T-cell (primary cell): ENCODE data around the gene ADGRD1. TPM values are rescaled to one million over a fixed set of nuclear protein-coding genes. Genes with fewer than 3 reads are reported as not detected.

Experiments used
- ATAC-seq, 4 experiments: fragments of 200-7000 bp in 3 of 4; fragments of 150-1000 bp in 1 of 4; cut with Tn5 transposase; replicated peaks in 1 of 4; 1 replicate in 3 of 4; 2 replicates in 1 of 4; pipeline ENCODE4 v1.10.0; 2021; ENCODE audit warnings: moderate library complexity in 3 of 4, mild to moderate bottlenecking in 2 of 4, moderate number of reproducible peaks in 1 of 4
- CTCF ChIA-PET, 2 donors: fragments of 300-600 bp; sonication (Branson Sonifier 250); formaldehyde crosslinking; loops; one replicate each; lab custom pipeline; 2022; ENCODE audit warnings: antibody characterized with exemption in 2 of 2; lab: Charles Lee
- POLR2A ChIA-PET, 2 donors: fragments of 300-600 bp; sonication (Branson Sonifier 250); formaldehyde crosslinking; loops; one replicate each; lab custom pipeline; 2022; ENCODE audit warnings: antibody characterized with exemption in 2 of 2; lab: Charles Lee
- DNase-seq, 35 experiments: peaks; one replicate each; pipeline versions ENCODE4 v3.0.0 to v3.0.0-alpha.2; 2013 to 2023
- H3K27ac ChIP-seq: one replicate; pipeline ENCODE4 v1.5.1; 2013; ENCODE audit warnings: low read length
- H3K27me3 ChIP-seq, 2 experiments: replicated peaks in 1 of 2; 1 replicate in 1 of 2; 2 replicates in 1 of 2; pipeline versions ENCODE4 v1.6.1 to v1.7.0; 2013; ENCODE audit warnings: low read length in 1 of 2, mixed read lengths in 1 of 2; ENCODE audit not compliant: control insufficient read depth in 2 of 2, insufficient read depth in 2 of 2; ENCODE audit errors: extremely low read depth in 1 of 2
- H3K36me3 ChIP-seq, 2 donors: 1 replicate in 1 of 2; 2 replicates in 1 of 2; pipeline versions ENCODE4 v1.6.1 to v1.7.0; 2013; ENCODE audit warnings: low read length in 1 of 2; ENCODE audit not compliant: control insufficient read depth in 2 of 2, insufficient read depth in 1 of 2; ENCODE audit errors: extremely low read depth in 1 of 2
- H3K4me1 ChIP-seq, 2 experiments: 1 replicate in 1 of 2; 2 replicates in 1 of 2; pipeline versions ENCODE4 v1.6.1 to v1.7.0; 2013; ENCODE audit warnings: low read length in 2 of 2, mixed read lengths in 1 of 2; ENCODE audit not compliant: insufficient read depth in 2 of 2, control insufficient read depth in 1 of 2; ENCODE audit errors: extremely low read depth in 1 of 2
- H3K4me3 ChIP-seq, 2 donors: 1 replicate in 1 of 2; 2 replicates in 1 of 2; pipeline versions ENCODE4 v1.5.1 to v1.7.0; 2013; ENCODE audit warnings: mild to moderate bottlenecking in 2 of 2, low read length in 1 of 2, moderate library complexity in 1 of 2; ENCODE audit not compliant: control insufficient read depth in 1 of 2; ENCODE audit errors: extremely low read depth in 1 of 2
- H3K9me3 ChIP-seq: 2 replicates; pipeline ENCODE4 v1.7.0; 2013
- H3K27ac Mint-ChIP-seq, 2 donors: one replicate each; pipeline ENCODE4 v1.8.0; 2020 to 2021; ENCODE audit warnings: mild to moderate bottlenecking in 2 of 2, mixed read lengths in 2 of 2
- H3K27me3 Mint-ChIP-seq, 2 donors: one replicate each; pipeline ENCODE4 v1.8.0; 2021 to 2022; ENCODE audit warnings: mixed read lengths in 2 of 2
- H3K36me3 Mint-ChIP-seq: one replicate; pipeline ENCODE4 v1.8.0; 2021; ENCODE audit warnings: mixed read lengths
- H3K4me1 Mint-ChIP-seq, 3 donors: one replicate each; pipeline ENCODE4 v1.8.0; 2020 to 2022; ENCODE audit warnings: mixed read lengths in 3 of 3, mild to moderate bottlenecking in 1 of 3
- H3K4me3 Mint-ChIP-seq, 3 donors: one replicate each; pipeline ENCODE4 v1.8.0; 2020 to 2022; ENCODE audit warnings: mild to moderate bottlenecking in 3 of 3, mixed read lengths in 3 of 3, moderate library complexity in 3 of 3
- H3K9me3 Mint-ChIP-seq, 3 donors: one replicate each; pipeline ENCODE4 v1.8.0; 2020 to 2022; ENCODE audit warnings: mixed read lengths in 3 of 3
- WGBS: methylation state at CpG from one replicate; pipeline ENCODE4 v1.1.5; 2013; ENCODE audit warnings: missing lambda C conversion rate; ENCODE audit not compliant: insufficient coverage; 5-methylcytosine and 5-hydroxymethylcytosine counted together
- total RNA-seq, 35 experiments: library from RNA in 6 of 35; stranded (reverse) in 6 of 35; fragments of 120-200 nt in 1 of 35; gene quantifications; one replicate each; pipeline versions ENCODE4 v1.2.1 to v1.2.4 and lab custom pipeline; 2013 to 2026

ADGRD1 gene
- total RNA-seq, 5 donors from 2014 or later (not counting 1 experiment from before 2014, with no cell fraction given) = 0.29 to 1.1 (median 0.43) TPM; not detected in 1

- CTCF ChIA-PET = no interaction called here
- WGBS = 92% methylated on average over 13 of the region's 23 CpGs
Observed at GRCh38 chr12:130924966-130925665, 28.6 kb upstream of the ADGRD1 start.

GRCh38 chr12:130925666-130926015 is 28.1 kb upstream of the ADGRD1 start:
- peaks cover 2 to 31% of the 10 kb centered on the region in 2 experiments for H3K27me3 ChIP-seq
- 31% methylated on average over 3 of the region's 7 CpGs for WGBS
- H3K9me3 ChIP-seq = no peaks in the 10 kb centered on the region
- Mint-ChIP-seq H3K36me3 (no peaks in the 10 kb centered on the region), H3K27ac (no peak overlapping the region), H3K4me1 (no peaks in the 10 kb centered on the region), H3K27me3 (peaks cover 34 to 49% of the 10 kb centered on the region in 2 donors), H3K9me3 (no peaks in the 10 kb centered on the region), H3K4me3 (no peak overlapping the region)
- DNase-seq (no peak), ATAC-seq (no peak)
- H3K4me1 ChIP-seq = no peaks in the 10 kb centered on the region
- no peaks in the 10 kb centered on the region for H3K36me3 ChIP-seq
- no peak overlapping the region for H3K4me3 ChIP-seq
- H3K27ac ChIP-seq = no peak overlapping the region
- ChIA-PET CTCF (no interaction called here), POLR2A (no interaction called here)

More at GRCh38 chr12:130924966-130925665, 28.6 kb upstream of the ADGRD1 start:
- Histone ChIP-seq H3K9me3 (no peaks in the 10 kb centered on the region), H3K27ac (no peak overlapping the region), H3K4me1 (no peaks in the 10 kb centered on the region), H3K36me3 (no peaks in the 10 kb centered on the region), H3K27me3 (peaks cover 2 to 31% of the 10 kb centered on the region in 2 experiments), H3K4me3 (no peak overlapping the region)
- Mint-ChIP-seq H3K27me3 (peaks cover 40 to 45% of the 10 kb centered on the region in 2 donors), H3K27ac (no peak overlapping the region), H3K36me3 (no peaks in the 10 kb centered on the region), H3K9me3 (no peaks in the 10 kb centered on the region), H3K4me1 (no peaks in the 10 kb centered on the region), H3K4me3 (no peak overlapping the region)
- DNase-seq (no peak), ATAC-seq (no peak)
- POLR2A ChIA-PET = no interaction called here

GRCh38 chr12:130929363-130929762 is 24.3 kb upstream of the ADGRD1 start:
- Histone ChIP-seq H3K27ac (no peak overlapping the region), H3K4me3 (no peak overlapping the region), H3K4me1 (no peaks in the 10 kb centered on the region), H3K9me3 (no peaks in the 10 kb centered on the region), H3K27me3 (peaks cover 2 to 52% of the 10 kb centered on the region in 2 experiments), H3K36me3 (no peaks in the 10 kb centered on the region)
- no peak overlapping the region for H3K27ac Mint-ChIP-seq
- H3K27me3 Mint-ChIP-seq = peaks cover 44 to 69% of the 10 kb centered on the region in 2 donors
- DNase-seq = no peak
- no peaks in the 10 kb centered on the region for H3K9me3 Mint-ChIP-seq
- H3K36me3 Mint-ChIP-seq = no peaks in the 10 kb centered on the region
- ATAC-seq = no peak
- H3K4me1 Mint-ChIP-seq = no peaks in the 10 kb centered on the region
- ChIA-PET POLR2A (no interaction called here), CTCF (no interaction called here)
- H3K4me3 Mint-ChIP-seq = no peak overlapping the region
- WGBS = 60% methylated on average over 1 of the region's 8 CpGs

- Mint-ChIP-seq H3K9me3 (peaks cover 0 to 7% (median 0%) of the 10 kb centered on the region in 3 donors), H3K4me1 (no peaks in the 10 kb centered on the region), H3K36me3 (no peaks in the 10 kb centered on the region), H3K27me3 (peaks cover 45 to 64% of the 10 kb centered on the region in 2 donors), H3K4me3 (no peak overlapping the region), H3K27ac (no peak overlapping the region)
- Histone ChIP-seq H3K27ac (no peak overlapping the region), H3K4me1 (no peaks in the 10 kb centered on the region), H3K9me3 (no peaks in the 10 kb centered on the region), H3K4me3 (no peak overlapping the region), H3K27me3 (peaks cover 2 to 40% of the 10 kb centered on the region in 2 experiments), H3K36me3 (no peaks in the 10 kb centered on the region)
- ATAC-seq (no peak), DNase-seq (no peak)
- POLR2A ChIA-PET = no interaction called here
- CTCF ChIA-PET = no interaction called here
- WGBS = 50% methylated on average over 2 of the region's 10 CpGs
Observed at GRCh38 chr12:130932061-130932930, 21.4 kb upstream of the ADGRD1 start.

- Histone ChIP-seq H3K9me3 (no peaks in the 10 kb centered on the region), H3K4me1 (no peaks in the 10 kb centered on the region), H3K27me3 (peaks cover 0 to 34% of the 10 kb centered on the region in 2 experiments), H3K27ac (no peak overlapping the region), H3K4me3 (no peak overlapping the region), H3K36me3 (no peaks in the 10 kb centered on the region)
- ChIA-PET POLR2A (no interaction called here), CTCF (no interaction called here)
- Mint-ChIP-seq H3K9me3 (peaks cover 0 to 7% (median 0%) of the 10 kb centered on the region in 3 donors), H3K27ac (no peak overlapping the region), H3K4me3 (no peak overlapping the region), H3K36me3 (no peaks in the 10 kb centered on the region), H3K27me3 (peaks cover 42 to 53% of the 10 kb centered on the region in 2 donors), H3K4me1 (no peaks in the 10 kb centered on the region)
- 77% methylated on average over 35 of the region's 38 CpGs for WGBS
- DNase-seq = no peak
- ATAC-seq = no peak
Observed at GRCh38 chr12:130933269-130933995, 20.3 kb upstream of the ADGRD1 start.

GRCh38 chr12:130934753-130935152 is 19.0 kb upstream of the ADGRD1 start:
- POLR2A ChIA-PET = no interaction called here
- peaks cover 0 to 34% of the 10 kb centered on the region in 2 experiments for H3K27me3 ChIP-seq
- H3K36me3 ChIP-seq = no peaks in the 10 kb centered on the region
- H3K27ac ChIP-seq = no peak overlapping the region
- peaks cover 2% of the 10 kb centered on the region for H3K36me3 Mint-ChIP-seq
- H3K9me3 ChIP-seq = no peaks in the 10 kb centered on the region
- H3K4me3 ChIP-seq = no peak overlapping the region
- no peaks in the 10 kb centered on the region for H3K4me1 Mint-ChIP-seq
- H3K27ac Mint-ChIP-seq = no peak overlapping the region
- WGBS = 63% methylated on average over 2 of the region's 2 CpGs
- CTCF ChIA-PET = no interaction called here
- H3K9me3 Mint-ChIP-seq = peaks cover 0 to 9% (median 2%) of the 10 kb centered on the region in 3 donors
- no peak for DNase-seq
- H3K4me3 Mint-ChIP-seq = no peak overlapping the region
- no peaks in the 10 kb centered on the region for H3K4me1 ChIP-seq
- peaks cover 32 to 43% of the 10 kb centered on the region in 2 donors for H3K27me3 Mint-ChIP-seq
- no peak for ATAC-seq
